T-helper 2 cell treated with Interferon-gamma antibody and Interleukin-4, amounts not matched to agents 5 μg/mL and 100 μg/mL, for 36 hours (primary cell): ENCODE results near the gene ASMTL.
A peak's percentile ranks its signal among the peaks of the same experiment; 100 is the strongest.

Source experiments
- DNase-seq: peaks from one replicate; pipeline ENCODE4 v3.0.0; 2021; ENCODE audit warnings: low spot score
- H3K27ac Mint-ChIP-seq: one replicate; pipeline ENCODE4 v1.8.0; 2021; ENCODE audit warnings: mild to moderate bottlenecking, mixed read lengths
- H3K27me3 Mint-ChIP-seq: one replicate; pipeline ENCODE4 v1.8.0; 2021; ENCODE audit warnings: low read depth, mixed read lengths
- H3K36me3 Mint-ChIP-seq: one replicate; pipeline ENCODE4 v1.8.0; 2021; ENCODE audit warnings: low read depth, mixed read lengths
- H3K4me1 Mint-ChIP-seq: one replicate; pipeline ENCODE4 v1.8.0; 2021; ENCODE audit warnings: low read depth, mixed read lengths
- H3K4me3 Mint-ChIP-seq: one replicate; pipeline ENCODE4 v1.8.0; 2022; ENCODE audit warnings: mild to moderate bottlenecking, moderate library complexity, mixed read lengths
- H3K9me3 Mint-ChIP-seq: one replicate; pipeline ENCODE4 v1.8.0; 2021; ENCODE audit warnings: mixed read lengths

ASMTL gene

DNA sequence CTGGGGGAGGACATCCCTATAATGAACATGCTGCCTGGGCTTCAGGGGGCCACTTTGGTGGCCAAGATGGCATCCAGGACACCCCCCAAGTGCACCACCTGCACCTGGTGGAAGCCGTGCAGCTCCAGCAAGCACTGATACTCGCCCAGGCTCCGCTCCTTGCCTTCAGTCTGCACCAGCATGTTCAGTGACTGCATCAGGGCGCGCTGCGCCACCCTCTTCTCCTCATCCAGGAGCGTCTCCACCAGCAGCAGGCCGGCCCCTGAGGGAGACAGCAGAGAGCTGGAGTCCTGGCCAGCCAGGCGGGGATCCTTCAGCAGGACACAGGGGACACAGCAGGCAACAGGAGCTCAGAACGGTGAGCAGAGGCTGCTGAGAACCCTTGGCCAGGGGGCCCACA lies 49.5 kb downstream of the ASMTL start:
- Mint-ChIP-seq H3K27ac (no peak overlapping the region), H3K9me3 (no peaks in the 10 kb centered on the region), H3K4me1 (no peaks in the 10 kb centered on the region), H3K27me3 (no peaks in the 10 kb centered on the region), H3K36me3 (peaks cover 5% of the 10 kb centered on the region), H3K4me3 (no peak overlapping the region)
- no peak for DNase-seq

DNA sequence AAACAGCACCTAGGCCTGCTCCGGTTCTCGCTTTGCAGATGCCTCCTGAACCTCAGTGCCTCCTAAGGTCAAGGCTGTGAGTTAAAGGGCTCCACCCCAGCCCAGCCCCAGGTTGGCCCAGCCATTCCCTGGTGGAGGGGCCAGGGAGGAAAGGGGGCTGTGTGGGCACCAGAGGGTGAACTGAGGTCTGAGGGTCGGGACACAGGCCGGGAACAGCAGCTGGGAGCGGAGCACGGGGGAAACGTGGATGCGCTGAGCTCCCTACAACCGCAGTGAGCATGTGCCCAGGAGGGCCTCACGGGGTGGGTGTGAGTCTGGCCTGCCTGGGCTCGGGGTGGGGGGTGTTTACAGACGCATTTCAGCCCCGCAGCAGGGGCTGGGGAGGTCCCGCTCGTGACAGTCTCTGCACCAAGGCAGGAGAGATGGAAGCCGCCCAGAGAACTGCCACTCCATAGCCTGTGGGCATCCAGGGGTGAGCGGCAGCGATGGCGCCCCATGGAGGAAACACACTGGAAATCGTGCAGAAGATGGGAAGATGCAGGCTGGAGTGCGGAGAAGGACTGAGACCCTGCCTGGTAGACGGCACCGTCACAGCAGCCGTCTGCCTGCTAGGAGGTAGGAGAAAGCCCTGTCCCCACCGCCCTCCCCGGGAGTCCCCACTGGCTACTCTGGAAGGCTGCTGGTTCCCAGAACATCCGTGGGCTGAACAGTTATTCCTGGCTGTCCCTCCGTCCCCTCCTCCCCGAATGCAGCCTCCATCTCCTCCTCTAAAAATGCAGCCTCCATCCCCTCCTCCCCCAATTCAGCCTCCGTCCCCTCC lies 50.9 kb downstream of the ASMTL start:
- no peak for DNase-seq
- no peaks in the 10 kb centered on the region for H3K27me3 Mint-ChIP-seq
- no peak overlapping the region for H3K4me3 Mint-ChIP-seq

DNA sequence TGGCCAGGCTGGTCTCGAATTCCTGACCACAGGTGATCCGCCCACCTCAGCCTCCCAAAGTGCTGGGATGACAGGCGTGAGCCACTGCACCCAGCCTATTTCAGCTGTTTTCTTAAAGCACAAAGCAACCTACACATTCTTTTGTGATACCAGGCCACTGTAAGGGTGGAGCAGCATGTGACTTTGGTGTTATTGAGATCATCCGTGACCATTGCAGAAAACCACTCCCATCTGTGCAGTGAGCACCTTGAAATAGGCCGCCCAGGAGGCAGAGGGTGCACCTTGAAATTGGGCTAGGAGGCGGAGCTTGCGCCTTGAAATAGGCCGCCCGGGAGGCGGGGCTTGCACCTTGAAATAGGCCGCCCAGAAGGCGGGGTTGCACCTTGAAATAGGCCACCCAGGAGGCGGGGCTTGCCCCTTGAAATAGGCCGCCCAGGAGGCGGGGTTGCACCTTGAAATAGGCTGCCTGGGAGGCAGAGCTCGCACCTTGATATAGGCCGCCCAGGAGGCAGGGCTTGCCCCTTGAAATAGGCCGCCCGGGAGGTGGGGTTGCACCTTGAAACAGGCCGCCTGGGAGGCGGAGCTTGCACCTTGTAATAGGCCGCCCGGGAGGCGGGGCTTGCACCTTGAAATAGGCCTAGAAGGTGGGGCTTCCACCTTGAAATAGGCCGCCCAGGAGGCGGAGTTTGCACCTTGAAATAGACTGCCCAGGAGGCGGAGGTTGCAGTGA lies 51.8 kb downstream of the ASMTL start:
- no peak for DNase-seq
- Mint-ChIP-seq H3K4me1 (peaks cover 2% of the 10 kb centered on the region), H3K9me3 (no peaks in the 10 kb centered on the region), H3K36me3 (peaks cover 18% of the 10 kb centered on the region), H3K4me3 (no peak overlapping the region), H3K27me3 (no peaks in the 10 kb centered on the region), H3K27ac (no peak overlapping the region)

More for the DNA sequence above, 50.9 kb downstream of the ASMTL start:
- Mint-ChIP-seq H3K27ac (no peak overlapping the region), H3K4me1 (no peaks in the 10 kb centered on the region), H3K9me3 (no peaks in the 10 kb centered on the region), H3K36me3 (peaks cover 11% of the 10 kb centered on the region)

- no peak for DNase-seq
- Mint-ChIP-seq H3K9me3 (no peaks in the 10 kb centered on the region), H3K4me1 (peaks cover 7% of the 10 kb centered on the region), H3K27me3 (no peaks in the 10 kb centered on the region), H3K36me3 (peaks cover 26% of the 10 kb centered on the region), H3K27ac (no peak overlapping the region), H3K4me3 (no peak overlapping the region)
Observed at GRCh38 chrX:1400049-1400448, 52.7 kb downstream of the ASMTL start.

- no peak for DNase-seq
Observed at GRCh38 chrX:1398431-1399340, 54.0 kb downstream of the ASMTL start.

GRCh38 chrX:1397441-1398270 lies 55.1 kb downstream of the ASMTL start:
- H3K4me1 Mint-ChIP-seq, result peaks cover 19% of the 10 kb centered on the region
- no peak for DNase-seq
- H3K9me3 Mint-ChIP-seq, result no peaks in the 10 kb centered on the region
- peaks cover 28% of the 10 kb centered on the region for H3K36me3 Mint-ChIP-seq
- H3K4me3 Mint-ChIP-seq, result no peak overlapping the region
- H3K27me3 Mint-ChIP-seq, result no peaks in the 10 kb centered on the region
- H3K27ac Mint-ChIP-seq, result no peak overlapping the region

More at GRCh38 chrX:1398431-1399340, 54.0 kb downstream of the ASMTL start:
- H3K27ac Mint-ChIP-seq, result no peak overlapping the region
- no peak overlapping the region for H3K4me3 Mint-ChIP-seq
- peaks cover 26% of the 10 kb centered on the region for H3K36me3 Mint-ChIP-seq
- H3K4me1 Mint-ChIP-seq, result peaks cover 14% of the 10 kb centered on the region
- H3K9me3 Mint-ChIP-seq, result no peaks in the 10 kb centered on the region
- H3K27me3 Mint-ChIP-seq, result no peaks in the 10 kb centered on the region

GRCh38 chrX:1397001-1397400 lies 55.7 kb downstream of the ASMTL start:
- Mint-ChIP-seq H3K9me3 (no peaks in the 10 kb centered on the region), H3K36me3 (peaks cover 28% of the 10 kb centered on the region), H3K4me1 (peaks cover 19% of the 10 kb centered on the region), H3K4me3 (no peak overlapping the region), H3K27ac (no peak overlapping the region), H3K27me3 (no peaks in the 10 kb centered on the region)
- no peak for DNase-seq

- H3K36me3 Mint-ChIP-seq, result peaks cover 34% of the 10 kb centered on the region
- H3K9me3 Mint-ChIP-seq, result no peaks in the 10 kb centered on the region
- H3K27me3 Mint-ChIP-seq, result no peaks in the 10 kb centered on the region
- peaks cover 23% of the 10 kb centered on the region for H3K4me1 Mint-ChIP-seq
- peak overlapping the region; percentile 13 for H3K4me3 Mint-ChIP-seq
- H3K27ac Mint-ChIP-seq, result peak overlapping the region; percentile 26
- DNase-seq, result no peak
Observed at GRCh38 chrX:1395646-1396216, 57.0 kb downstream of the ASMTL start.

GRCh38 chrX:1394731-1395501 lies 57.8 kb downstream of the ASMTL start:
- no peak for DNase-seq
- H3K27ac Mint-ChIP-seq, result peak overlapping the region; percentile 64
- H3K36me3 Mint-ChIP-seq, result peaks cover 39% of the 10 kb centered on the region
- H3K4me3 Mint-ChIP-seq, result peak overlapping the region; percentile 90
- no peaks in the 10 kb centered on the region for H3K9me3 Mint-ChIP-seq
- no peaks in the 10 kb centered on the region for H3K27me3 Mint-ChIP-seq
- peaks cover 23% of the 10 kb centered on the region for H3K4me1 Mint-ChIP-seq

- Mint-ChIP-seq H3K27me3 (no peaks in the 10 kb centered on the region), H3K27ac (peak overlapping the region; percentile 95), H3K4me3 (peak overlapping the region; percentile 90), H3K4me1 (peaks cover 23% of the 10 kb centered on the region), H3K36me3 (peaks cover 47% of the 10 kb centered on the region), H3K9me3 (no peaks in the 10 kb centered on the region)
- DNase-seq, result no peak
Observed at GRCh38 chrX:1393871-1394615, 58.7 kb downstream of the ASMTL start.

- Mint-ChIP-seq H3K4me3 (peak overlapping the region; percentile 94), H3K27me3 (no peaks in the 10 kb centered on the region), H3K36me3 (peaks cover 58% of the 10 kb centered on the region), H3K4me1 (peaks cover 23% of the 10 kb centered on the region), H3K27ac (peak overlapping the region; percentile 96), H3K9me3 (no peaks in the 10 kb centered on the region)
- DNase-seq, result no peak
Observed at GRCh38 chrX:1392376-1393068, 60.2 kb downstream of the ASMTL start.
